ENCODE measurements around the gene KCNQ1.

KCNQ1 gene

DNA sequence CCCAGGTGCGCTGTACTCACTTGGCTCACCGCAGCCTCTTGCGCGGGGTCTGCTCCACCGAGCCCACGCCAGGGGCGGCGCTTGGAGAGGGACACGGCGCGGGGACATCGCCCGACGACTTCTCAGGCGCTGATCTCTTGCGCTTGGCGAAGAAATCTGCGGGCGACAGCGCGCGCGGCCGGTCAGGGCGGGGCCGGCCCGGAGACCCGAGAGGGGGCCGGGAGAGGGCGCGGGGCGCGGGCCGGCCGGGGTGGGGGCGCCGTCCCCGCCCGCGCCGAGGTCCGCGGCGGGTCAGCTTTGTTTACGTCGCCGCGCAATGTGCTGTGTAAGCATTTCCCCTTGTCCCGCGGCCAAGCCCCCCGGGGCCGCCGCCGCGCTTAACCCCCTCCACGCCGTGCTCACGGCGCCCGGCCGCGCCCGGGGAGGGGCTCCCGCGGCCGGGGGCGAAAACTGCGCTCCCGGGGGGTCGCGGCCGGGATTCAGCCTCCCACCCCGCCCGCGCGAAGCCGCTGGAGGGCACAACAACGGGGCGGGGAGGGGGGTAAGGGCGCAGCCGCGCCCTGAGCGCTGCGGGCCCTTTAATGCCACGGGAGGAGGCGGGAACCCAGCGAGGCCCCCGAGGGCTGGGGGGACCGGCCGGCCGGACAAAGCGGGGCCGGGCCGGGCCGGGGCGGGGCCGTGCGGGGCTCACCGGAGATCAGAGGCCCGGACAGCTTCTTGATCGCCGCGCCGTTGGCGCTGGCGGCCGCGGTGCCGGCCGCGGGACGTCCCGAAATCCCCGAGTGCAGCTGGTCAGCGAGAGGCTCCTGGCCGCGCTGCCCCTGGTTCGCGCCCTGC, 439.4 kb downstream of the KCNQ1 start:
- DNase-seq = no peak

DNA sequence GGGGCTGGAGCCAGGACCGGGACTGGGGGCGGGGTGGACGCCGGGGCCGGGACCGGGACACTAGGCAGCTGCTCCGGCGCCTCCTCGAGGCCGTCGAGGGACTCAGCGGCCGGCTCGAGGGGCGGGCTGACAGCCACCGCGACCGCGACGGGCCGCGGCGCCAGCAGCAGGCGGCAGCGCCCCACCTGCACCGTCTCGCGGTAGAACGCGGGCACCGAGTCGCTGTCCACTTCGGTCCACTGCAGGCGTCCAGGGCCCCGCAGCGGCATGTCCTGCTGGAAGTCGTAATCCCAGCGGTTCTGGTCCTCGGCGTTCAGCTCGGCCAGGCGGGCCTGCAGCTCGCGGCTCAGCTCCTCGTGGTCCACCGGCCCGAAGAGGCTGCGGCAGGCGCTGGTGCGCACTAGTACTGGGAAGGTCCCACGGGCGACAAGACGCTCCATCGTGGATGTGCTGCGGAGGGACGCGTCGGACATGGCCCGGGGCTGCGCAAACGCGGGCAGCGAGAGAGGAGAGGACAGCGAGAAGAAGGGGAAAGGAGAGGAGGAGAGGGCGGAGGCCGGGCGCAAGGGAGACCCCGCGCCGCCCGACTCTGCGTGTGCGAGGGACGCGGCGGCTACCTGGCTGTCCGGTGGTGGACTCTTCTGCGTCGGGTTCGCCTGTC, 440.3 kb downstream of the KCNQ1 start:
- peak in 1 of 2 experiments; percentile 27 for DNase-seq

DNA sequence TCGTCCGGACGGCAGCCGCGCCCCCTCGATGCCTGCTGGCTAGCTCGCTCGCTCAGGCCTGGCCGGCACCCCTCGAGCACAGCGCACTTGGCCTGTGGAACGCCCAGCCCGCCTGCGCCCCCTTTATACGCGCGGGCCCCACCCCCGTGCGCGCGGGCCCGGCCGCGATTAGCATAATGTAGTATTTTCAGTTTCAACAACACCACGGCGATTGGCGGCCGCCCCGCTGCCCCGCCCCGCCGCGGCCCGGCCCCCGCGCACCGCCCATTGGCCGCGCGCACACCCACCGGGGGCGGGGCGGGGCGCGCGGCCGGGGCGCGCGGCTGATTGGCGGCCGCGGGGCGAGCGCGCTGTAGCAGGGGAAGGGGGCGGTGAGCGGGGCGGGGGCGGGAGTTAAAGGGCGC, 440.9 kb downstream of the KCNQ1 start, which contains the start of gene CDKN1C:
CDKN1C (minus strand) TSS at position 98 of the 404 bp plus-strand sequence. CDS start 319 bp downstream, outside the sequence.
- peak in 1 of 2 experiments; percentile 52 for DNase-seq

DNA sequence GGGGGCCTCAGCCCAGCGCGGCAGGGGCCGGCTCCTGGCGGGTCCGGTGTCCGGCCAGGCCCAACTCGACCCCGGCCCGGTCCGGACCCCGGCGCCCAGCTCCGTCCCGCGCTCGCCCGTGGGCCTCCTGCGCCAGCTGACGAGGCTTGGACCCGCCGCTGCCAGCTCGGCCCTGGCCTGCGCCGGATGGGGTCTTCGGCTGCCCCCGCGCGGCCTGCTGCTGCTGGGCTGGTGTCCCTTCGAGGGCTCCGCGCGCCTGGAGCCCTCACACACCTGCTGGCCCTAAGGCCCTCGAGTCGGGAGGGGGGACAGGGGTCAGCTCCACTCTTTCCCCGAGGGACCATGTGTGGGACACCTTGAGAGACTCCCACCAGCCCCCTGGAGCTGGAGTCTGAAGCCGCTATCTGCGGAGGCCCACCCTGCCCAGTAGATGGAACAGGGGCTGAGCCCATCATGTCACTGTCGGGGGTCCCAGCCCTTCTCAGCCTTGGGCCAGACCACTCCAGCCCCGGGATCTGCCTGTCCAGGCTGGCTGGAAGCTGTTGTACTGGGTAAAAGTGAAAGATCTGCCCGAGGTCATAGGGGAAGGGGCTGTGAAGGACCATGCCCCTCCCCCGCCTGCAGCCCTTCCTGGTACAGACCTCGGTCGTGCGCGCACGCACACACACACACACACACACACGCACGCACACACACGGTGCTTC, 441.5 kb downstream of the KCNQ1 start:
- DNase-seq = no peak

DNA sequence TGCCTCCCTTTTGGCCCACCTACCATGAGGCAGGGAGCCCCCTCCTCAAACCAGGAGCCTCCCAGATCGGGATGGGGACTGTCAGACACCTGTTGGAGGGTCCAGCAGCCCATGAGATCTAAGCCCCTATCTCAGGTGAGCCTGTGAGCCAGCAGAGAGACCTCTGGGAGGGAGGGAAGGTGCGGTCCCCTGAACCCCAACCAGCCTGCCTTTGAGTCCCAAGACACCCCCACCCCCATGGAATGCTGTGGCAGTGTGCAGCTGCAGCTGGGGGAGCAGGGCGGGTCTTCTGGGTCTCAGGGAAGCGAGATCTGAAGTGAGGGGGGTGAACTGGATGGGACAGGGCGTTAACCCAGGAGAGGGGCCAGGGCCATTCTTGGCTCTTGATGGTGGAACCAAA, 442.1 kb downstream of the KCNQ1 start:
- no peak for DNase-seq

DNA sequence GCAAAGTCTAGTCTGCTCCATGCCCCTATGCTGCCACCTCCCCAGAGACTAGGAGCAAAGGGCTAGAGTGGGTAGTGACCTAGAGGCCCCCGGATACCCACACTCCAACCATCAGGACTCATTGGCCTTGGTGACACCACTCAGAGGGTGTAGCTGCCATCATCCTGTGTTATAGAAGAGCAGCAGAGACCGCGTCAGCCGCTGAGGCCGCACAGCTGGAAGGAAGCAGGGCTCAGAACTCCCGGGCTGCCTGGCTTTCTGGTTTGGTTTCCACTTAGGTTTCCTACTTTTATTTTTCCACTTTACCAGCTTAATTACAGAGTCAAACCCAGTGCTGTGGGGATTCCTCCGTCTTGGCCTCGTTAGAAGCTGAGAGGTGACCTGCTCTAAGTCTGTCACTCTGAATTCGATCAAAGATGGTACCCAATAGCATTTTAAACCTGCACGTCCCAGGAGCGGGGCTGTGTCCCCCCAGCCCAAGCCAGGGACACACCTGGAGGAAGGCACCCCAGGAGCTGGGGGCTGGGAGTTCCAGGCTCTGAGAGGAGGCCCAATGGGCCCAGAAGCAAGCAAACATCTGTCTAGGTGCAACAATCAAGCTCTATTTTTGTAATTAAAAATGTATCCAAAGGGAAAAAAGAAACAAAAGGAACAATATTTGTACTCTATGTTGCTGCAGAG, 442.8 kb downstream of the KCNQ1 start:
- DNase-seq = no peak

DNA sequence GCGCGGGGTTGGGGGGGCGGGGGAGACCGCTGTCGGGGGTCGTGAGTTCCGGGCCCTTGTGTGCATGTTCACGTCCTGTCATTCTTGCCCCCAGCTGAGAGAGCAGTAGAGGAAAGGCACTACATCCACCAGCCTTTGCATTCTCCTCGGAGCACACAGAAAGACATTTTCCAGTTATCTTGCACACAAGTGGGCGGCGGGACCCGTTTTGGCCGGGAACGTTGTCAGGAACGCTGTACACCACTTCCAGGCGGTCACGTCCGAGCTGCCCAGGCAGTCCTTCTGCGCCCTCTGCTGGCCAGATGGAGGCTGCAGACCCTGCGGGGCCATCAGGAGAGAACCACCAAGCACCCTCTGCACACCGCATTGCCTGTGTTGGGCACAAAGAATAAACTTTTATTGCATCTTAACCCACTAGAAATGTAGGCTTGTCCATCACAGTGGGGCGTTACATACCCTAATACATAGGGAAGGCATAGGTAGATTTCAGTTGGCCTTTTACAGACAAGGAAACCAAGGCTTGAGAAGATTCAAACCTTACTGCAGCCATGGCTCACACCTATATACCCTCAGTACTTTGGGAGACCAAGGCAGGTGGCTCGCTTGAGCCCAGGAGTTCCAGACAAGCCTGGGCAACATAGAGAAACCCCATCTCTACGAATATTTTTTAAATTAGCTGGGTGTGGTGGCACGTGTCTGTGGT, 443.6 kb downstream of the KCNQ1 start:
- peak in 1 of 2 experiments; percentile 53 for DNase-seq

DNA sequence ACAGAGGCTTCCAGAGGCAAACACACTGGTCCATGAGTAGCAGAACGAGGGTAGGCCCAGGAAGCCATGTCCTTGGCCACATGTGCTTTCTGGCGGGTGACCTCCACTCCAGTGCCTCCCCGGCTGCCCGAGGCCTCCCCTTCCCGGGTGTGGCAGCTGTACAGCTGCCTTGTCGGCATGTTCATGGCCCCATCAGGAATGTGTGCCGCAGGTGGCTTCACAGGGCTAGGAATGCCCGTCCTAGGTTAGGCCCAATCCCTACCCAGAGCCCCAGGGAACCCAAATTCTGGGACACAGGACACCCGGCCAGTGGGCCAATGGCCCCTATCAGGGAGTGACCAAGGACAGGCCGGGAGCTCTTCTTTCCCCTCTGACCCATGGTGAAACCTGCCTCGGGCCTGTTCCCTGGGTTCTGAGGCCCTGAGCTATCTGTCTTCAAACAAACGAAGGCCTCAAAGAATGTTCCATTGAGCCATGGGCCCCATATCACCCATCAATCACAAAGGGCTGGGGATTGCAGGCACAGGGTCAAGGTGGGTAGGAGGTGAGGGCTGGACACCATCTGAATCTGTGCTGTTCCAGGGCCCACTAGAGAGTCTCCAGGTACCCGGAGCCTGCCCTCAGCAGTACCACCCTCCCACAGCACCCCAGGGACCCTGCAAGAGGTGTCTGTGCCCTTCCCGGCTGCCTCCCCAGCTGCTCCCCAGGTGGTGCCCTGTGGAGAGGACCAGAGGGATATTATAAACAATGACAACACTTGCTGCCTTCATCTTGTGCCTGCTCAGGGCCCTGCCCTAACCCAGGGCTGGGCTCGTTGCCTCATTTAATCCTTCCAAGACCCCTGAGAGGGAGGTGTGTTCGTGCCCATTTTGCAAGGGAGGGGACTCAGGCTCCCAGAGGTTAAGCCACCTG, 444.8 kb downstream of the KCNQ1 start:
- DNase-seq = no peak

DNA sequence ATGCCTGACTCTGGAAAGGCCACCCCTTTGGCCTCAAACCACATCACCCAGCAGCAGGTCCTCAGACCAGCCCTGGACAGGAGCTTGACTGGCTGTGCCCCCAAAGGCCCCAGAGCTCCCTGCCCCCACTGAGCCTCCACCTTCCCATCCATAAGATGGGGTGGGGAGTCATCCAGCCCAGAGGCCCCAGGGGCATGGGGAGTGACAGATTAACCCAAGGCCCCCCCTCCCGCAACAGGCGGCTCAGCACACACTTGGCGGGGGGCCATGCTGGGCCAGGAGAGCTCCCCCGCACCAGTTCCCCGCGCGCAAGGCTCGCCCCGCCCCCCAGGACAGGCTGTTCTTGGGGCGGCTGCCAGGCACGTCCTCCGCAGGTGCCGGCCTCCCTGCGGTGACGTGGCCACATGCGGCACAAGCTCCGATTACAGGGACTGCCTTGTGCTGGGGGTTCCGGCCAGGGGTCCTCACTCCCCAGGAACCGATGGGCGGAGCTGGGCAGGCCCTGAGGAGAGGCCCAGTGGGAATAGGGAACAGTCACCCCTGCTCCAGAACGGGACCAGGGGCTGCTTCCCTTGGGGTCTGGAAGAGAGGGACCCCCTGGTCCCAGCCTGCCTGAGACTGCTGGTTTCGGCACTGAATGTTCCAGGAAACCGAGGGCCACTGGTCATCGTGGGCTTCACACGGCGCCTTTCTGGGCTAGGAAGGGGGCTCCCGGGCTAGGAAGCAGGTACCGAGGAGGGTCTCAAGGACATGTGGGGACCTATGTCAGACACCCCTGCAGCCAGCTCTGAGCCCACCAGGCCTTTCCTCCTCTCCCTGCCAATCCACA, 445.9 kb downstream of the KCNQ1 start:
- DNase-seq = peak in 1 of 2 experiments; percentile 39

DNA sequence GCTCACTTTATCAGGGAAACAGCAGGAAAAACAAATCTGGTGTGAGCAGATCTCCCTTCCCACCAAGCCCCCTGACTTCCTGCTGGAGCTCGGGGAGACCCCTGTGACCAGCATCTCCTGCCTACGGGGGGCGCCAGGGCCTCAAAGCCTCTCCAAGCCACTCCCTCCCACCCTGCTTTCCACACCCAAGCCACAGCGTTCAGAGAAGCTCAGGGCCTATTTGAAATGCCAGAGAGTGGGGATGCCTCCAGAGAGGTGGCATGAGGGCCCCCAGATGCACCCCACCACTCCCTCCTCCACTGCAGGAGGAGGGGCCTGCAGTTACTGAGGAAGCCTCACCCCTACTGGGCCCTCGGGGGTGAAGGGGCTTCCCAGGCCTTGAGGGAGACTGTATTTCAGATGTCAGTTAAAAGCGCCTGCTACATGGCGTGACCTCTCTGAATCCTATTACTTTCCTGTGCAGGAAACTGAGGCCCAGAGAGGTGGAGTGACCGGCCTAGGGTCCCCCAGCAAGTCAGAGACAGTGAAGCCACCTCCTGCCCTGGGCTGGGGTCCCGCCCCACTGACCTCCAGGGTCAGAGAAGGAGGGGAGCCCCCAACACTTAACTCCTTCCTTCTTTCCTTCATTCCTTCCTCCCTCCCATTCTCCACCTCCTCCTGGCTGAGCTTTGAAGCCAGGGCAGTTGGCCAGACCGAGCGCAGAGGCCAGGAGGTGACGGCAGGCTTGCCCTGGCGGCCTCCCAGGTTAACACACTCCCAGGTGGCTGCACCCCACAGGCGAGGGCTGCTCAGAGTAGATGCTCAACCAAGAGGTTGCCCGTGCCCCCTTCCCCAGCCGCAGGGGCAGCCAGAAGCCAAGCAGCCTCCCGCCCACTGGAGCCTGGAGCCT, 446.8 kb downstream of the KCNQ1 start:
- DNase-seq = no peak

DNA sequence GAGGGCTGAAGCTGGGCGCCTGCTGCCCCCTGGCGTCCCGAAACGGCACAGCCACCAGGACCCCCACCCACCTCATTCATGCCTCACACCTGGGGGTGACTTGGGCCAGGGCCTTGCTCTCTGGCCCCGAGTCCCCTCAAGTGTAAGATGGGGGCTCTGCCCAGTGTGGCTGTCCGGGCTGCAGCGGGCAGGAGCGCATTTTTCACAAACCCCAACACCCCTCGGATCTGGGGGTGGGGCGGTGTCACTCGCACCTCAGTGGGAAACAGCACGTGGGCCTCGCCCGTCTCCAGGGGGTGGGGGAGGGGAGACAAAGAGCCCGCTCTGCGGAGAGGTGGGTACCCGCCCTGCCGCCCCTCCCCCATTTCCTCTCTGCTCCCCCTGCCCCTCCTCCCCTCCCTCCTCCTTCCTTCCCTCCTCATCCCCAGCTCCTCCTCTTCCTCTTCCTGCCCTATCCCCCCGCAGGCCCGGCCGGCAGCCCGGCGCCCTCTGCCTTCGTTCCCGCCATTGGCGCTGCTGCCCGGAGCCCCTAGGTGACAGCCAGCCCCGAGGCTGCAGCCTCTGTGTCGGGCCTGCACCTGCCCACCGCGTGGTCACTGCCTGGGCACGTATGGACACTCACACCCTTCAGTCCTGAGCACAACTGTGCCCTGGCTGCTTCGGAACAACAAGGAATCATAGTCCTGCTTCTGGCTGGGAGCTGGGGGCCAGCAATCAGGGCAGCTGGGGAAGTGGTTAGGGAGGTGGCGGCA, 447.6 kb downstream of the KCNQ1 start:
- DNase-seq = peak in 1 of 2 experiments; percentile 27

DNA sequence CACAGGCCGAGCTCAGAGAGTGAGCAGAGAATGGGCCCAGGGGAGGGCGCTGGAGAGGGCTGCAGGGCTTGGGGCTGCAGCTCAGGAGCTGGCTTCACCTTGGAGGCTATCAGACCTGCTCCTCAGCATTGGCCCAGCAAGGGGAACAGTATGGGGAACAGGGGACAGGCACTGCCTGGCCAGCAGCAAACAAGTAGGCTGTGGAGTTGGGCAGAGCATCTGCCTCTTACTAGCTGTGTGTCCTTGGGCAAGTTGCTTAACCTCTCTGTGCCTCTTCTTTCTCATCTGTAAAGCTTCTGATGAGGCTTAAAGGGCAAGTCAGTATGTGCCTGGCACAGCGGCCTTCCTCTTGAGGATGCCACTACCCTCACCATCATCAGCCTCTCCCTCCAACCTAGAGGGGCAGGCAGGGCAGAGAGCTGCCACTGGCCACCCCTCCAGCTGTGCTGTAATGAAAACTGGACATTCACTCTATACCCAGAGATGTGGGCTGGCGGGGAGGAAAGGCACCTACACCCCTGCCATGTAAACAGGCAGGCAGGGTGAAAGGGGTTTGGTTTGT, 448.2 kb downstream of the KCNQ1 start:
- no peak for DNase-seq

DNA sequence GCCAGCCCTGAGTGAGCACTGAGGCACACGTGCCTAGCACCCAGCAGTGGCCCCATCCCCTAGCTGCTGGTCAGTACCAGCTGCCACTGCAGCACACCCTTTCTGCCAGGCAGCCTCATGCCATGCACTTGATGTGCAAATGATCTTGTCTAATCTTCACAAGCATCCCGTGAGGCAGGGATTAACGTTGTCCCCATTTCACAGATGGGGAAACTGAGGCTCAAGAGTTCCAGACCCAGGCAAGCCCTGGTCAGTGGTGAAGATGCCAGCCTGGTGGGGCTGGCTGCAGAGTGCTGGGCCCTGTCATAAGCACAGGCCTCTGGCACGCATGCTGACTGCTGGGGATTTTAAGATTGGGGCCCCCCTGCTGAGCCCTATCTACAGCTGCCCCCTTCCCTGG, 449.1 kb downstream of the KCNQ1 start:
- no peak for DNase-seq

DNA sequence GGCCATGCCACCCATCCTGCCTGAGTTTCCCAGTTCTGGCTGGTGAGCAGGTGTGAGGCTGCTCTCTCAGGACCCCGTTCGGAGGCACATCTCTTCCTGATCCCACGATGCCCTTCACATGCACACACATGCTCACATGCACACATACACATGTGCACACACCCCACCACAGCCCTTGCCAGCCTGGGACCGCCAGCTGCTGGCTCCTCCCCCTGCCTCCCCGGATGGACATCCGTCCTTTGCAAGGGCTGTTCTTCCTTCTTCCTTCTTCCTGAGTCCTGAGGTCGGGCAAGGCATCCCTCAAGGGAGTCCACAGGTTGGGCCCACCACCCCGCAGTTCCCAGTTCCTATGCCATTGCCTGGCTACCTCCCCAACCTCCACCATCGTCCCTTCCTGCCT, 451.2 kb downstream of the KCNQ1 start:
- no peak for DNase-seq

DNA sequence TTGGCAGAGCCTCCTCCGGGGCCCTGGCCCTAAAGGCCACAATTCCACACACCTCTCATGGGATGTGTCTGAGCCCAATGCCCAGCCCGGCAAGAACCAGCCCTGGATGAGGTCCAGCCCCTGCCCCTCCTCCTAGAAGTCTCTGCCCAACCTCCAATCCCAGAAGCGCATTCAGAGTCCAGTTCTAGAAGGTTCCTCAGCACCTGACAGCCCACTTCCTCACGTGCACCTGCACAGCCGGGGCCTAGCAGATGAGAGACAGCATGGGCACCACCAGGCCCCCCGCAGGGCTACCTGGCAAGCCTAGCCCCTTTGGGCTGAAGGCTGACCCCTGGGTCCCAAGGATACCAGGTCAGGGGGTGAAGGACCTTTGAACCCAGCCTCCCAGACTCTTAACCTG, 452.2 kb downstream of the KCNQ1 start:
- no peak for DNase-seq

DNA sequence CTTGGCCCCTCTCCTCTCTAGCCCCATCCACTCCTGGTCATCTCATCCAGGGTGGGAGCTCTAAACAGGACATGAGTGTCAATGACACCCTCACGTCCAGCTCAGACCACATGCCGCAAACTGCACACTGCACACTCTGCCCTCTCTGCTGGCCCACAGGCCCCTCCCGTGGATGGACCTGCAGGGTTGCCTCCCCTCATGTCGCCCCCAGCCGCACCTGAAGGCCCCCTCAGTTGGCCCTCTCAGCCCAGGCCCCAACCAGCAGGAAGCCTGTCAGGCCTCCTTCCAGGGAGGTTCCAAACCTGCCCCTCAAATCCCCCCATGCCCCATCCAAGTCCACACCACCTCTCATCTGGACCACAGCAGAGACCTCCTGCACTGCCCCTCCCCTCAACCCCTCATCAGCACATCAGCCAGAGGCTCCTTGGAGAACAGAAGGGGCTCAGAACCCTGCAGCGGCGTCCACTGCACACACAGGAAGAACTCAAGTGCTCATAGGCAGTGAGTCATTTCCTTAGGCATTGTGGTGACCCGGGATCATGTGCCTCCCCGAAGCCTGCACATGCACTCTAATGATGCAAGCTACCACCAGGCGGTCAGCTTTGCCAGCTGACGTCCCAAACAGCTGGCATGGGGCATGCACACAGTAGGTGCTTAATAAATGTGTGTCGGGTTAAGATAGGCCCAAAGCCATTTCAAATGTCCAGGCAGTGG, 453.7 kb downstream of the KCNQ1 start:
- DNase-seq = no peak
